ENCODE measurements around the gene SRGAP1.

The SRGAP1 gene

DNA sequence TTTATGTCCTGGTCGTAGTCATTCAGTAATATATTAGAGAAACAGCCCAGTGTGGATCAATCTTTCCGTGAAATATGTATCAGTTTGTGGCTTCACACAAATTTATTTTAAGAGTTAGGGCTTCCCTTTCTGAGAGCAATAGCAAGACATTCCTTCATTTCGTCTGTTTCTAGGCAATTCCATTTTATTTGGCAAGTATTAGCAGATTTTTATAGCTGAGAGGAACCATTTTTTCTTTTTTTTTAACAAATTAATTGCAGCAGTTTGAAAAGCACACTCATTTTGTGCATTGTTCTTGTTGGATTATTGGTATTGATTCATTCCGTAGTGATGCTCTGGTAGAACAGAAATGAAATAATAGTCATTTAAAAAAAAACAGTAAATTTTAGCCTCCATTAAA, 132.9 kb downstream of the SRGAP1 start:
- DNase-seq = no peak

GRCh38 chr12:63978519-63978918, 134.0 kb downstream of the SRGAP1 start:
- peak; percentile 96 for DNase-seq

DNA sequence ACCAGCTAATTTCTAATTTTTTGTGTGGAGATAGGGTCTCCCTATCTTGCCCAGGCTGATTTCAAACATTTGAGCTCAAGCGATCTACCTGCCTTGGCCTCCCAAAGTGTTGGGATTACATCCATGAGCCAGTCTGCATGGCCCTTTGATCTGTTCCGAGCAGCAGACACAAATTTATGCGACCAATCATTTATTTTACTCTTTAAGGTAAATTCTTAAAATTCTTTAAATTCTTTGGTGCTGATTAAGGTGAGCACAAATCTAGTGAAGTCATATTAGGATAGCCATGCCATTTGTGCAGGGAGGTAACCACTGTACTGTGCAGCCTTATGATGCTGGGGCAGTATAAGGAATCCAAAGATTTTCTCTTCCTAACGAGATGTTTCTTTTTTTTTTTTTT, 135.7 kb downstream of the SRGAP1 start:
- peak; percentile 53 for DNase-seq

DNA sequence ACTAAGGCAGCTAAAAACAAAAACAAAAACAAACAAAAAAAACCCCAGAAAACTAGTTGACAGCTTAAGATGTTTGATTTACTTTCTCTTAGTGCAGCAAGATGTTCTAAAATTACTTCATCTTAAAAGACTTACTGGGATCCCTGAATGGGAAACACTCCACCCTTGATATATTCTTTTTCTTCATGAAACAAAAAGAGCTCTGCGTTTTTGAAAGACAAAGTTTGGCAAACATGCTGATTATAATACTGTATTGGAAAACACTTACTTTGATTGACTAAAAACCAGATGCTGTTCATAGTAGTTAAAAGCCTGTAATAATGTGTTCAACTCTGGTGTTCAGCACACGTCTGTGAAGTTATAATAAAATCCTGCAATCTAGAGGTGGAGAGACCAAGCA, 136.8 kb downstream of the SRGAP1 start:
- no peak for DNase-seq

DNA sequence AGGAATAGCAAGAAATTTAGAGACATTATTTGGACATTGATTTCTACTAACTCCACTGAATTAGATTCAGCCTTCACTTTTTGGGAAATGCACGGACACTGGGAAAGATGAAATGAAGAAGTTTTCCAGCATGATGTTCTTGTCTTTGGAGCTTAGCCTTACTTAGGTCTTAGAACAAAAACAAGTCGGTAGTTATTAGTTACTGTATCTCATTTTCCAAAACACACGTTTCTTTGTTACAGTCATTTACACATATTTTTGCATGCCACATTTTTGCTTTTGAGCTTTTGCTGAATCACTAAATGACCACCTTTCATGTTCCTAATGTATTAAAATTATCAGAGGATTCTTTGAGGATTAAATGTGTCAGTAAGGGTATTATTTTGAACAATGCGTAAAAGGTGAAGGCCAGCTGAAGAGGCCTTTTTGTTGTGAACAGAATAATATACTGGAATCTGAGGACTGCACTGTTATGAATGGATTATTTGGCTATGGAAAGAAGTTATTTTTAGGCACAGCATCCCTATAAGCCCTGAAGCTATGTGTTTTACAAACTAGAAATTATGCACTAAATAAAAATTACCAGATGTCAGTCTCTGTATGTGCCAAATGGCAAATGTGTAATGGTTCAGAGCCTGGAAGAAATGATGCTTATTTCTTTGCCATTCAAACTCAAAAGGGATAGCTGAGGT, 138.2 kb downstream of the SRGAP1 start:
- no peak for DNase-seq

DNA sequence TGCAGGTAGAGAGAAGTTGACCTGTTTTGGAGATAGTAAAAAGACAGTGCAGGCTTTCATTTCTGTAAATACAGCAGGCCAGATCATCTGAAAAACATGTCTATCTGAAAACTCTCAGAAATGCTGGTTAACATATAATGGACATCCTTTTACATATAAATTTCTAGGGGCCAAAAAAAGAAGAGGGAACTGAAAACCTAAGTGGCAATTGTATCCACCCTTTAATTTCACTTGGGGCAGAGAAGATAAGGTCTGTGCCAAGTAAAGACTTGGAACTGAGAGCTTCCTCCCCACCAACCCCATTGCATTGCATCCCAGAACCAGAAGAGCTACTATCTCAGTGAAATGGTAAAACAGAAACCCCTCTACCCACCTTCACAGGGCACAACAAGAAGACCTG, 141.0 kb downstream of the SRGAP1 start:
- no peak for DNase-seq

- no peak for DNase-seq
These were observed 141.4 kb downstream of the SRGAP1 start for GRCh38 chr12:63985945-63986344.

DNA sequence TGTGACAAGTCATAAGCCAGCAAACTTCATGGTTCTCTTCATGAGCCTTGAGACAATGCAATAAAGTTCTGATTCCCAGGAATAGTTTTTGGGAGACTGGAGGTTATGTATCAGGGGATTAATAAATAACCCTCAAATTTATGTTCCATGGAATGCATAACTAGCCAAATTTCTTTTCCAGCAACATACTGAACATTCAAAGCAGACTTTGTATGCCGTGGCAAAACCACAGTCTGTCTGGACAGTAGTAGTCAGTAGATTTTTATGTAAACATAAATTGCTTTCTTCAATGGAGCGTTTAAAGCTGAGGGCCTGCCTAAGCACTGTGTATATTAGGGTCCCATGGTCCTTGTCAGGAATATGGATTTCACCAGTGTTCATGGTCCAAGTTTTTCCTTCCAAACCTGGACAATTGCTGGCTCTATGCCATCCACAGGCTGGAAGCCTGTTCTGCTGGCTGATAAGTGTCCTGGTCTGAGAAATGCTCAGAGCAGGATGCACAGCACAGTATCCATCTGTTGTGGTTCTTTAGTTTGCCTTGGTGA, 144.9 kb downstream of the SRGAP1 start:
- DNase-seq = no peak

DNA sequence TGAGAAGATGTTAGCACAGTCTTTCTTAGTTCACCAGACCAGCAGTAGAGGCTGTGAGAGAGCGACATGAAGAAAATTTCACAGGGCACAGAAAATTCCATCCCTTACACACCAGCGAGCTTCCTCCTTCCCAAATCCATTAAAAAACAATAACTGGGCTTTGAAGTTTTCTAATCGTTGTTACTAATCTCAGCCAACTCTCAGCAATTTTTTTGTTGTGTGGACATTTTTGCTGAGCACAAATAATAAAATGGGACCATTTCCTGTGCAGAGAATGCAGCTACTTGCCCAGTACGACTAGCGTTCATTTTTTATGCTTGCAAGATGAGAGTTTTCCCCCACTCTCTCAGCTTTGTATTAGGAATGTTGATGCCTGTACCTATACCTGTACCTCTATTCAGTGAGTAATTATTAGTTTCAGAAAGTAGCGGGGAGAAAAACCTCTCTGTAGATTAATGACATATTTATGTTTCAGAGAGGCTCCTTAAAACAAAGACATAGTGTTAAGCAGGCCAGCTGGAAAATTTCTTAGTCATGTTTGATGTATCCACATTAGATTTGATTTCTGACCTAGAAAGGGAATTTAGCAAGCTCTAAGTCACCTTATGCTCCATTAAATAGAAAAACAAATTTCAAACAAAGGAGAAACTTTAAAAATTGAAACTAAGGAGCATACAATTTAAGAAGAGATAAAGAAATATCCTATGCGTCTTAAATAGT, 146.5 kb downstream of the SRGAP1 start:
- DNase-seq = no peak

DNA sequence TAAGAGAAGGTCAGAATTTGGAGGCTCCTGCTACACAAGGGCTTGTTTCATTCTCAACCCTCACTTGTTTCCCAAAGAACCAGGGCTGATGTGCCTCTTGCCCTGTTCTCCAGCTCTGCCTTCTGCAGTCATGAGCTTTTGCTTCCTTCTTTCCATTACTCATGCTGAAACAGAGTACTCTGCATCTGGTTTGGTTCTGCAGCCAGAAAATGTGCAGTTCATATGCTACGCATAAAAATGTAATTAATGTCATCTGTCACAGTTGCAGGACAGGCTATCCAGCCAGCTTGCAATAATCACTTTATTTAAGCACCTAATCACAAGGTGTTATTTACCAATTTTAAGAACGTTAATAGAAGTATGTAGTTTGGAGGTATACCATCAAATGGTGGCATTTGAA, 150.2 kb downstream of the SRGAP1 start:
- DNase-seq = no peak

- DNase-seq = peak; percentile 68
These were observed 151.0 kb downstream of the SRGAP1 start for GRCh38 chr12:63995512-63995911.

DNA sequence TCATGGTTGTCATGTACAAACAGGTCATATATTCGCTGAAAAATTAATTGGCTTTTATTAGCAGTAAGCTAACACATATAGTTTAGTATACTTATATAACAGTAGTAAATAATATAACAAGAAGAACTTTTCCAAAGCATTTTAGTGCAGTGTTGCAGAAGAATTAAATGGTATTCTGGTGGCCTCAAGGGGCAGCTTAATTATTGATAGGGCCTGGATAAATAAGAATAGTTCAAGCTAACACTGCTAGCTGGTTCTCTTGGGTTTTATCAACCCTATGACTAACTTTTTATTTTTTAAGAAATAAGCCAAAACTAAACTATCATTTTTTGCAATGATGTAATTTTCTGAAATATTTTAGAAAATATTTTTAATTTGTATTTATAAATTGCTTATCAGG, 152.1 kb downstream of the SRGAP1 start:
- DNase-seq = no peak

DNA sequence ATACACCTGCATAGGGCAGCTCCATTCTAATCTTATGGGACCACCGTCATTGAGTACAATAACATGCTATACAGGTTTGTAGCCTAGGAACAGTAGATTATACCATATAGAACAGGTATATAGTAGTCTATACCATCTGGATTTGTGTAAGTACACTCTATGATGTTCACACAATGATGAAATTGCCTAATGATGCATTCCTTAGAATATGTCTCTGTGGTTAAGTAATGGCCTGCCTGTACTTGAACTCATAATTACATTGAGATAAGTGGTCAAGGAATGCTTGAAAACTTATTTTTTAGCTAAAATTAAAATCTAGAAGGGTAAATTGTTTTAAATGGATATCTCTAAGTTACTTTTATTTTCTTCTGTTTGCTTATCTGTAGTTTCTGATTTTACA, 152.7 kb downstream of the SRGAP1 start:
- DNase-seq = peak; percentile 26

GRCh38 chr12:63998584-63998983, 154.1 kb downstream of the SRGAP1 start:
- no peak for DNase-seq

DNA sequence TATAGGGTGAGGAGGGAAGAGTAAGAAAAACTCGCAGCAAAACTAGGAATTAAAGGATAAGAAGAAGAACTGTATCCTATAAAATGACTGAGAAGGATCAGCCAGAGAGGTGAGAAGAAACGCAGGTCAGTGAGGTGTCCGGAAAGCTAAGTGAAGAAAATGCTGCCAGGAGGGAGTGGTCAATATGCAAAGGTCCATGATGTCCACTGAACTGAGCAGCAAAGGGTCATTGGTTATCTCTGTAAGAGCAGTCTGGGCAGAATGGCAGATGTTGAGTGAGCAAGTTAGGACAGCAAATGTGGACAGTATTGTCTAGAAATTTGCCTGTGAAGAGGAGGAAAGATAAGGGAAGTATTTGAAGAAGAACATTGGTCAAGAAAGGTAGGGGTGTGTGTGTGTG, 155.4 kb downstream of the SRGAP1 start:
- no peak for DNase-seq

GRCh38 chr12:64001439-64001838, 156.9 kb downstream of the SRGAP1 start:
- no peak for DNase-seq

DNA sequence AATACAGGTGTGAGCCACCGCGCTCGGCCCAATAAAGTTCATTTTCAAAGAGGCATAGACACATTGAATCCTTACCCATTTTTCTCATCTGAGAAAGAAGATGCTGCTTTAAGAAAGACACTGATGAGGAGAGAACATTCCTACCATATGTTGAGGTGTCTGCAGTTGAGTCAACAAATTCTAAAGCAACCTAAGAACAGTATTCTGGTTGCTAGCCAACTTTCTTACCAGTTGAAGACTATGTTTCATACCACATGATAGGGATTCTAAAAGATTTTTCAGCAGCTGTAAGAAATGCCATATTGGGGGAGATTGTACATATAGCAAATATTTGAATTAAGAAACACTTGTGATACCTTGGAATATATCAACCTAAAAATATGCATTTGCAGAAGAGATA, 160.1 kb downstream of the SRGAP1 start:
- peak; percentile 80 for DNase-seq

GRCh38 chr12:64006211-64006825, 161.8 kb downstream of the SRGAP1 start:
- DNase-seq = peak; percentile 99

- DNase-seq = no peak
These were observed 163.4 kb downstream of the SRGAP1 start for GRCh38 chr12:64007853-64008252.

- no peak for DNase-seq
These were observed 164.1 kb downstream of the SRGAP1 start for GRCh38 chr12:64008596-64008995.

GRCh38 chr12:64009321-64010068, 165.0 kb downstream of the SRGAP1 start:
- DNase-seq = no peak

DNA sequence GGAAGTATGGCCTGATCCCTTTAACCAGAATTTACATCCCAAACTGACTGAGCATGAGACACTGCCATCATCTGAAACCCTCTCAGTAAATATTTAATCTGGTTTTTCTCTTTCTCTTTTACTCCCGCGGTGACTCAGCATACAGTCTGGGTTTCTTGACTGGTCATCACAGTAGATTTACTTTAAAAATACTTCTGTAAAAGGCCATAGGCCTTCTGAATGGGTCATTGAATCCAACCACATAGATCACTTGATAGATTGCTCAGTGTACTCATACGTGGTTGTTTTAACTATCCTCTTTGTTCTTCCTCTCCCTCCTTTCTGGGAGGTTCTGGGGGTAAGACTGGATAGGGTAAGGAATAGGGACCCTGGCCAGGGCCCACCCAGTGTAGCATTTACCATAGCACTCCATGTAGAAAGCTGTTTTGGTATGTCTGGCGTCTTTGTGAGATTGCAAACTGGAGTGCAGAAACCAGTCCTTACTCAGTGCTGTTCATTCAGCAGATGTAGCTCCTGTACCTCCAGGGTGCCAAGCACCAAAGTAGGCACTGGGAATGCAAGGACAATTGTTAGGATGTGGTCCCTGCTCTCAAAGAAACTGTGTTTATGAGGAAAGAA, 165.7 kb downstream of the SRGAP1 start:
- DNase-seq = peak; percentile 62

DNA sequence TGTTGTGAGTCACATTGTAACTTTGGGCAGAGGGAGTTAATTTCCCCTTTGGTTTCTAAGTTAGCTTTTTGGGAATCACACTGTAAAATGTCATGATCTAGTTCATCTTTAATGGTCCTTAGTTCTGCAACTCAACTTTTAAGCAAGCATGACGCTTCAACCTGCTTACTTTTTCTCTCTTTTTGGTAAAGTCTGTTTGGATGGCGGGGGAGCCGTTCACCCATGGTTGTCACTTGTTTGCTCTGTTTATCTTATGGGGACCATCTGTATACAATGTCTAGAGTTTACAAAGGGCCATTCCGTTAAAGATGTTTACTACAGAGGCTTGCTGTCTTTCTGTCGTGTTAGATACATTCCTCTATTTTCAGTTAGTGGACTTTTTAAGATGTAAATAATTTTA, 172.0 kb downstream of the SRGAP1 start:
- no peak for DNase-seq

Data from NCI-H226 (cell line).